Left lung (tissue), 10 donors: ENCODE data around the gene SPSB3. TPM values are rescaled to one million over a fixed set of nuclear protein-coding genes. Genes with fewer than 3 reads are reported as not detected.

Experiments used
- ATAC-seq: fragments of 200-7000 bp; cut with Tn5 transposase; one replicate; pipeline ENCODE4 v1.9.1; 2020; ENCODE audit warnings: moderate library complexity
- DNase-seq, 4 donors: peaks; one replicate each; pipeline ENCODE4 v3.0.0-alpha.2; 2013 to 2020
- H3K27ac ChIP-seq, 2 donors: fragments of 200-600 bp; sonication (generic) in 1 of 2; one replicate each; pipeline versions ENCODE4 v1.5.0 to v1.8.0; 2020 to 2021
- H3K27me3 ChIP-seq, 2 donors: fragments of 200-600 bp; sonication (generic) in 1 of 2; one replicate each; pipeline versions ENCODE4 v1.5.0 to v1.8.0; 2020 to 2021
- H3K36me3 ChIP-seq, 2 donors: fragments of 200-600 bp; sonication (generic) in 1 of 2; one replicate each; pipeline versions ENCODE4 v1.5.0 to v1.8.0; 2020 to 2021
- H3K4me1 ChIP-seq, 2 donors: fragments of 200-600 bp; one replicate each; pipeline ENCODE4 v1.8.0; 2021
- H3K4me3 ChIP-seq, 2 donors: fragments of 200-600 bp; sonication (generic) in 1 of 2; one replicate each; pipeline versions ENCODE4 v1.5.0 to v1.8.0; 2020 to 2021; ENCODE audit warnings: mild to moderate bottlenecking in 1 of 2
- H3K9me3 ChIP-seq, 2 donors: fragments of 200-600 bp; sonication (generic) in 1 of 2; one replicate each; pipeline versions ENCODE4 v1.5.0 to v1.8.0; 2020 to 2021
- CTCF ChIP-seq, 2 donors: fragments of 200-600 bp; sonication (generic) in 1 of 2; IDR thresholded peaks; one replicate each; pipeline versions ENCODE4 v1.5.0 to v1.8.0; 2021; ENCODE audit warnings: antibody characterized with exemption in 2 of 2
- intact Hi-C, 2 donors: fragments of 100-400 bp; cut with DNase I; formaldehyde crosslinking; loops; one replicate each; pipeline versions ENCODE4 v1.11.2 to v1.14.2; 2022
- polyA plus RNA-seq, 6 donors: library from polyadenylated mRNA; unstranded; fragments of 120-200 nt; gene quantifications; one replicate each; pipeline ENCODE4 v1.2.1, GENCODE V29; 2013; ENCODE audit not compliant: insufficient read length in 6 of 6
- total RNA-seq, 2 donors: library from RNA; stranded (reverse); fragmentation: NEBNext Ultra II Directional; extraction: Animal tissue kit (Norgen Biotek cat#: 25700); gene quantifications; one replicate each; pipeline ENCODE4 v1.2.1, GENCODE V29; 2021
- donor health status: DM: no; HTN: yes; CAD: no.
- donor health status: DM: no; HTN: no; CAD: no.

Gene SPSB3
- total and polyA plus RNA-seq, 8 donors, result 23.6 to 40.0 (median 33.0) TPM

- TF ChIP-seq CTCF (IDR thresholded peaks at IDR 0.05), result no peak
- Histone ChIP-seq H3K27ac (no peak overlapping the region), H3K4me3 (no peak overlapping the region), H3K4me1 (no peaks in the 10 kb centered on the region), H3K27me3 (no peaks in the 10 kb centered on the region), H3K36me3 (peaks cover 0 to 99% of the 10 kb centered on the region in 2 donors), H3K9me3 (no peaks in the 10 kb centered on the region)
- no peak for ATAC-seq
- no peak for DNase-seq
- intact Hi-C loops, result no loop called here
These were observed 32.9 kb downstream of the SPSB3 start for GRCh38 chr16:1749152-1750117.

GRCh38 chr16:1747934-1748333 is 34.4 kb downstream of the SPSB3 start:
- TF ChIP-seq CTCF (IDR thresholded peaks at IDR 0.05), result no peak
- Histone ChIP-seq H3K27me3 (no peaks in the 10 kb centered on the region), H3K4me3 (no peak overlapping the region), H3K9me3 (no peaks in the 10 kb centered on the region), H3K27ac (no peak overlapping the region), H3K4me1 (no peaks in the 10 kb centered on the region), H3K36me3 (peaks cover 0 to 100% of the 10 kb centered on the region in 2 donors)
- no peak for DNase-seq
- ATAC-seq, result no peak
- intact Hi-C loops, result no loop called here

- H3K27me3 ChIP-seq, result no peaks in the 10 kb centered on the region
- H3K4me1 ChIP-seq, result no peaks in the 10 kb centered on the region
- no peaks in the 10 kb centered on the region for H3K9me3 ChIP-seq
- no peak for ATAC-seq
- TF ChIP-seq CTCF (IDR thresholded peaks at IDR 0.05), result no peak
- intact Hi-C loops, result no loop called here
- peak in 1 of 4 donors; percentile 71 for DNase-seq
- H3K4me3 ChIP-seq, result no peak overlapping the region
- H3K36me3 ChIP-seq, result peaks cover 0 to 97% of the 10 kb centered on the region in 2 donors
- no peak overlapping the region for H3K27ac ChIP-seq
These were observed 35.6 kb downstream of the SPSB3 start for GRCh38 chr16:1746693-1747195.

GRCh38 chr16:1745900-1746692 is 36.3 kb downstream of the SPSB3 start:
- intact Hi-C loops, result no loop called here
- Histone ChIP-seq H3K9me3 (no peaks in the 10 kb centered on the region), H3K27ac (no peak overlapping the region), H3K36me3 (peaks cover 0 to 97% of the 10 kb centered on the region in 2 donors), H3K27me3 (no peaks in the 10 kb centered on the region), H3K4me1 (no peaks in the 10 kb centered on the region), H3K4me3 (no peak overlapping the region)
- DNase-seq, result peak in 1 of 4 donors; percentile 72
- TF ChIP-seq CTCF (IDR thresholded peaks at IDR 0.05), result no peak
- ATAC-seq, result no peak
